Erythroblast (primary cell): ENCODE results near the gene C1orf210.

Source experiments
- GATA1 ChIP-seq: IDR thresholded peaks from 2 replicates; pipeline ENCODE4 v1.6.1; 2011; ENCODE audit warnings: low read depth, mild to moderate bottlenecking, control low read depth, low read length, moderate library complexity
- POLR2A ChIP-seq: IDR thresholded peaks from 2 replicates; pipeline ENCODE4 v1.6.1; 2011; ENCODE audit warnings: mild to moderate bottlenecking, low read length

- TF ChIP-seq POLR2A (no peak), GATA1 (no peak)
Observed at GRCh38 chr1:43305461-43305860, 20.1 kb upstream of the C1orf210 start.
